ENCODE data around the gene DNM2.
A peak's percentile ranks its signal among the peaks of the same experiment; 100 is the strongest.

The DNM2 gene

DNA sequence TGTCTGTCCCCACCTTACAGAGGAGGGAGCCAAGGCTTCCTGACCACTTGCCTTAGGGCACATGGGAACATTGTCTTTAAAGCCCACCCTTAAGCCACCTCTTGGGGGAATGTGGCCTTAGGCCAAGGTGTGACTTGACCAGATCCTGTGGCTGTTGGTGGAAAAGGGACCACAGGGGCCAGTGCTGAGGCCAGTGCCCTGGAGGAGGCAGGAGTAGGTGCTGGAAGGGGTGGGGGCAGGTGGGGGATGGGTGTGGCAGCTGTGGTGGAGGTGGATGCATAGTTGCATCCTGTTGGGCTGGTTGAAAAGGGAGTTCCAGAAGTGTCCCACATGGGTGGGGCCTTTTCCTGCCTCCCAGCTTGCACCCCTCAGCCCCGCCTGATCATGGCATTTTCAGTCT lies 44.8 kb downstream of the DNM2 start:
- no peak overlapping the region for H3K9ac ChIP-seq (ENCODE audit: insufficient read length, low read depth)
- peaks cover 65% of the 10 kb centered on the region for H3K36me3 ChIP-seq (ENCODE audit: insufficient read depth, insufficient read length, low read length)
- no peaks in the 10 kb centered on the region for H3K9me3 ChIP-seq (ENCODE audit: insufficient read depth, low read length)
- no peak for TF ChIP-seq ZNF274 (IDR thresholded peaks at IDR 0.05; ENCODE audit: low read depth, low read length)
- no peak for TF ChIP-seq SUZ12 (IDR thresholded peaks at IDR 0.05; ENCODE audit: extremely low read depth, insufficient read depth, insufficient read length)
- no peak for TF ChIP-seq YY1 (IDR thresholded peaks at IDR 0.05; ENCODE audit: insufficient read depth, insufficient read length)
- H3K27me3 ChIP-seq (ENCODE audit: insufficient read depth, insufficient read length) = no peaks in the 10 kb centered on the region
- H3K4me1 ChIP-seq (ENCODE audit: insufficient read depth, insufficient read length) = peaks cover 22% of the 10 kb centered on the region
- DNase-seq (ENCODE audit: low read depth, low spot score) = no peak
- no peak overlapping the region for H3K4me3 ChIP-seq (ENCODE audit: insufficient read length, low read depth)

DNA sequence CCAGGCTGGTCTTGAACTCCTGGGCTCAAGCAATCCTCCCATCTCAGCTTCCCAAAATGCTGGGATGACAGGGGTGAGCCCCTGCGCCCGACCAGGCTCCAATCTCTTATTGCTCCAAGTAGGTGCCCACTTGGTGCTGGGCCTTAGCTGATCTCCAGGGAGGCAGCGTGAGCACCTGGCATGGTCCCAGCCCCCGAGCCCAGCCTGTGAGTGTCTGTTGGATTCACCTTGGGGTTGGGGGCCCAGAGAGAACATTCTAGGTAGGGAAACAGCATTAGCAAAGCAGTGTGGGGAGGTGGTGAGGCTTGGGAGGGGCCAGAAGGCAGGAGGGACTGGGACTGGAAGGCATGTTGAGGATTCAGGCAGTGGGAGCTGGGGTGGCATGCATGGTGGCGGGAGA lies 45.5 kb downstream of the DNM2 start:
- H3K27me3 ChIP-seq (ENCODE audit: insufficient read depth, insufficient read length) = no peaks in the 10 kb centered on the region
- peaks cover 22% of the 10 kb centered on the region for H3K4me1 ChIP-seq (ENCODE audit: insufficient read depth, insufficient read length)
- no peak overlapping the region for H3K4me3 ChIP-seq (ENCODE audit: insufficient read length, low read depth)
- H3K9ac ChIP-seq (ENCODE audit: insufficient read length, low read depth) = no peak overlapping the region
- TF ChIP-seq ZNF274 (IDR thresholded peaks at IDR 0.05; ENCODE audit: low read depth, low read length) (no peak), YY1 (IDR thresholded peaks at IDR 0.05; ENCODE audit: insufficient read depth, insufficient read length) (no peak), SUZ12 (IDR thresholded peaks at IDR 0.05; ENCODE audit: extremely low read depth, insufficient read depth, insufficient read length) (no peak)
- H3K36me3 ChIP-seq (ENCODE audit: insufficient read depth, insufficient read length, low read length) = peaks cover 70% of the 10 kb centered on the region
- no peak for DNase-seq (ENCODE audit: low read depth, low spot score)
- H3K9me3 ChIP-seq (ENCODE audit: insufficient read depth, low read length) = no peaks in the 10 kb centered on the region

DNA sequence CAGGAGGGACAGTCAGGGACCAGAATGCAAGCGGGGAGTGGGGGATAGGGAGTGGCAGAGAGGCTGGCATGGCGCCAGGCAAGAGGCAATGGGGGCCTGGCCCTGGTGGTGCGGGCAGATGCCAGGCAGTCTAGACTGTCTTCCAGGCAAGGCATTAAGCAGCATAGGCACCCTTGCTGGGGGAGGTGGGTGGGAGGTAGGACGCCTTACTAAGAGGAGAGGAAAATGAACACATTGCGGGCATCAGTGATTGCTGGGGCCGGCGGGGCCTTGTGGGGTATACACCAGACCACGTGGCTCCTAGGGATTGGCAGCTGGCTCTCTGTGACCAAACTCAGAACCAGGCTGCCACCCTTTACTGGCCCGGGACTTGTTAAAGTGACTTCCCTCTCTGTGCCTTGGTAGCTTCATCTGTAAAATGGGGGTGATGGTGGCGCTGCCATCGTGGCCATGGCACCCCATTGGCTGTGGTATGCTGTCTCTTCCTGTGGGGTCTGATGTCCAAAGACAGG lies 46.0 kb downstream of the DNM2 start:
- Histone ChIP-seq H3K9me3 (ENCODE audit: insufficient read depth, low read length) (no peaks in the 10 kb centered on the region), H3K4me3 (ENCODE audit: insufficient read length, low read depth) (no peak overlapping the region), H3K27me3 (ENCODE audit: insufficient read depth, insufficient read length) (no peaks in the 10 kb centered on the region), H3K4me1 (ENCODE audit: insufficient read depth, insufficient read length) (peaks cover 23% of the 10 kb centered on the region), H3K9ac (ENCODE audit: insufficient read length, low read depth) (no peak overlapping the region), H3K36me3 (ENCODE audit: insufficient read depth, insufficient read length, low read length) (peaks cover 75% of the 10 kb centered on the region)
- no peak for TF ChIP-seq YY1 (IDR thresholded peaks at IDR 0.05; ENCODE audit: insufficient read depth, insufficient read length)
- TF ChIP-seq SUZ12 (IDR thresholded peaks at IDR 0.05; ENCODE audit: extremely low read depth, insufficient read depth, insufficient read length) = no peak
- TF ChIP-seq ZNF274 (IDR thresholded peaks at IDR 0.05; ENCODE audit: low read depth, low read length) = no peak
- no peak for DNase-seq (ENCODE audit: low read depth, low spot score)

DNA sequence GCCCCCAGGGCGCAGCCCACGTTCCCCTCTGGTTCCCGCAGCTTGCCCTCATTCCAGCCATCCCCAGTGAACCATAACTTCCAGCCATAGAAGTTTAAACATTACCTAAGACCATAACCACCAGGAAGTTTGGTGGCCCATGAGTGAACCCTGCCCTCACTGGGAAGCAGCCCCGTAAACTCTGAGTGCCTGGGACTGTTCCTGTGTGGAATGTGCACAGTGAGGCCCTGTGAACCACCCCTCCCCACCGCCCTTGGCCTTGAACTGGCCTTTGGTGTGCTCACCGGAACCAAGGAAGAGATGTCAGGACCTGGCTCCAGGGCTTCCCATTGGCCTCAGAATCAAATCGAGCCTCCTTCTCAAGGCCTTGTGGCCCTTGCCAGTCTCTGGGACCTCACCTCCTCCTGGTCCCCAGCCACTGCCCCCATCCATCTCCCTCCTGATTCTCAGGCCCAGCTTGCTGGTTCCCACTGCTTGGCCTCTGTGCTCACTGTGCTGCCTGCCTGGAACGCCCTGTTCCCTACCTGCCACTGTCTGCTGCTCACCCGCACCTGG lies 46.5 kb downstream of the DNM2 start:
- Histone ChIP-seq H3K27me3 (ENCODE audit: insufficient read depth, insufficient read length) (no peaks in the 10 kb centered on the region), H3K4me3 (ENCODE audit: insufficient read length, low read depth) (no peak overlapping the region), H3K4me1 (ENCODE audit: insufficient read depth, insufficient read length) (peaks cover 27% of the 10 kb centered on the region), H3K9ac (ENCODE audit: insufficient read length, low read depth) (peak overlapping the region; percentile 36), H3K36me3 (ENCODE audit: insufficient read depth, insufficient read length, low read length) (peaks cover 78% of the 10 kb centered on the region), H3K9me3 (ENCODE audit: insufficient read depth, low read length) (no peaks in the 10 kb centered on the region)
- no peak for DNase-seq (ENCODE audit: low read depth, low spot score)
- TF ChIP-seq SUZ12 (IDR thresholded peaks at IDR 0.05; ENCODE audit: extremely low read depth, insufficient read depth, insufficient read length) (no peak), YY1 (IDR thresholded peaks at IDR 0.05; ENCODE audit: insufficient read depth, insufficient read length) (no peak), ZNF274 (IDR thresholded peaks at IDR 0.05; ENCODE audit: low read depth, low read length) (no peak)

DNA sequence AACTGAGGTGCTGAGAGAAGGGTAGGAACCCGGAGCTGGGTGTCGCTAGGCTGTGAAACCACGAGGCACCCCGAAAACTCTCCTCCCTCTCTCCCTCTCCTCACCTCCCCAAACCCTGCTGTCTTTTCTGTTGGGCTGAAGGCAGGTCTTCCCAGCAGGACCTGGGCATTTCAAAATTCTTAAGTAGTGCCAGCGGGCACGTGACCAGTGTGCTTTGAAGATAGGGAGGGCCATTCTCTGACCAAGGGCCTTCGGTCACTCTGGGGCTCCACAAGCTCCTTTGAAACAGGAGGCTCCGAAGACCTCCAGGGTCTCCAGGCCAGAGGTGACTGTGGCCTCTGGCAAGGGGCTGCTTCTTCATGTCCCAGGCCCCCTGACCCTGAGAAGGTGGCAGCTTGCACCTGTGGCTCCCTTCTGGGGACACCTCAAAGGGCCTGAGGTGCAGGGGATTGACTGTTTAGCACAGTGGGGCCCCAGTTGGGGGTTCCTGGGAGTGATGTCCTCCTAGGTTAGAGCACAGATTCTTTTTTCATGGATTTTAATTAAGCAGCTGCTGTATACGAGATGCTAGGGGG lies 48.3 kb downstream of the DNM2 start:
- Histone ChIP-seq H3K9me3 (ENCODE audit: insufficient read depth, low read length) (no peaks in the 10 kb centered on the region; the same call in 1 of the 2 replicates), H3K27me3 (ENCODE audit: insufficient read depth, insufficient read length) (no peaks in the 10 kb centered on the region), H3K9ac (ENCODE audit: insufficient read length, low read depth) (peak overlapping the region; percentile 44), H3K36me3 (ENCODE audit: insufficient read depth, insufficient read length, low read length) (peaks cover 82% of the 10 kb centered on the region), H3K4me1 (ENCODE audit: insufficient read depth, insufficient read length) (peaks cover 31% of the 10 kb centered on the region), H3K4me3 (ENCODE audit: insufficient read length, low read depth) (no peak overlapping the region)
- DNase-seq (ENCODE audit: low read depth, low spot score) = no peak
- no peak for TF ChIP-seq SUZ12 (IDR thresholded peaks at IDR 0.05; ENCODE audit: extremely low read depth, insufficient read depth, insufficient read length)
- no peak for TF ChIP-seq ZNF274 (IDR thresholded peaks at IDR 0.05; ENCODE audit: low read depth, low read length)
- no peak for TF ChIP-seq YY1 (IDR thresholded peaks at IDR 0.05; ENCODE audit: insufficient read depth, insufficient read length)

DNA sequence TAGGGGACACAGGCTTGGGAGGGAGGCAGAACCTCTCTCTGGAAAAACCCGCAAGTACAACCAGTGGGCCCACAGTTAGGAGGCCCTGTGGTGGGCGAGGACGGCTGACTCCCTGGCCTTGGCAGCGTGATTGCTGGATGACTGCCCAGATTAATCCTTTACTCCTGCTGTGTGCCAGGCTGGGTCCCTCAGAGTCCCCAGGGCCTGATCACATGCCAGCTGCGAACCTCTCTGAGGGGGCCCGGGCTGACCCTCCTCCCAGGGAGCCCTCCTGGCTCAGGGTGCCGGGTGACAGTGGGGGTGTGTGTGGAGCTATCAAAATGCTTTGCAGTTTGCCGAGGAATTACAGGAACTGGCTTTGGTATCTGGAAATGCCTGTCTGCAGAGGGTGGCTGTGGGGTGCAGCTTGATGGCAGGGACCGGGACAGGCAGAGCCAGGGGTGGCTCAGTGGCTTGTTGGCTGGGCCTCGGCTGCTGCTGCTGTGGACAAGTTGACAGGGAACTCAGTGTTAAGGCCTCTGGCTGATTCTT lies 48.9 kb downstream of the DNM2 start:
- TF ChIP-seq SUZ12 (IDR thresholded peaks at IDR 0.05; ENCODE audit: extremely low read depth, insufficient read depth, insufficient read length) (no peak), ZNF274 (IDR thresholded peaks at IDR 0.05; ENCODE audit: low read depth, low read length) (no peak)
- Histone ChIP-seq H3K36me3 (ENCODE audit: insufficient read depth, insufficient read length, low read length) (peaks cover 82% of the 10 kb centered on the region), H3K27me3 (ENCODE audit: insufficient read depth, insufficient read length) (no peaks in the 10 kb centered on the region), H3K4me1 (ENCODE audit: insufficient read depth, insufficient read length) (peaks cover 31% of the 10 kb centered on the region), H3K4me3 (ENCODE audit: insufficient read length, low read depth) (no peak overlapping the region), H3K9me3 (ENCODE audit: insufficient read depth, low read length) (no peaks in the 10 kb centered on the region; the same call in 1 of the 2 replicates), H3K9ac (ENCODE audit: insufficient read length, low read depth) (peak overlapping the region; percentile 44)
- DNase-seq (ENCODE audit: low read depth, low spot score) = no peak

DNA sequence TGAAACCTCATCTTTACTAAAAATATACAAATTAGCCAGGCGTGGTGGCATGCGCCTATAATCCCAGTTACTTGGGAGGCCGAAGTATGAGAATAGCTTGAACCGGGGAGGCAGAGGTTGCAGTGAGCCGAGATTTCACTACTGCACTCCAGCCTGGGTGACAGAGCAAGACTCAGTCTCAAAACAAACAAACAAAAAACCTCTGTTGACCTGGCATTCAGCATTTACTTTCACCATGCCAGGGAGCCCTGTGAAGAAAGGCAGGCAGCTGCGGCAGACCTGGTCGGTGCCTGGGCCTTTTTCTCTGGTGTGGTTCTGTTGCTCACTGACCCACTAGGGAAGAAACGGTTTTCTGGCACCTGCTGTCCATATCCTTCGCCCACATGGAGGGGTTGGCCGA lies 49.8 kb downstream of the DNM2 start:
- Histone ChIP-seq H3K4me3 (ENCODE audit: insufficient read length, low read depth) (no peak overlapping the region), H3K27me3 (ENCODE audit: insufficient read depth, insufficient read length) (no peaks in the 10 kb centered on the region), H3K36me3 (ENCODE audit: insufficient read depth, insufficient read length, low read length) (peaks cover 80% of the 10 kb centered on the region), H3K9ac (ENCODE audit: insufficient read length, low read depth) (no peak overlapping the region), H3K4me1 (ENCODE audit: insufficient read depth, insufficient read length) (peaks cover 24% of the 10 kb centered on the region), H3K9me3 (ENCODE audit: insufficient read depth, low read length) (no peaks in the 10 kb centered on the region; the same call in 1 of the 2 replicates)
- TF ChIP-seq YY1 (IDR thresholded peaks at IDR 0.05; ENCODE audit: insufficient read depth, insufficient read length) (no peak), ZNF274 (IDR thresholded peaks at IDR 0.05; ENCODE audit: low read depth, low read length) (no peak), SUZ12 (IDR thresholded peaks at IDR 0.05; ENCODE audit: extremely low read depth, insufficient read depth, insufficient read length) (no peak)
- DNase-seq (ENCODE audit: low read depth, low spot score) = no peak
